CD8-positive, alpha-beta memory T cell (primary cell): ENCODE data around the gene ZFYVE1. TPM values are rescaled to one million over a fixed set of nuclear protein-coding genes. Genes with fewer than 3 reads are reported as not detected.

Experiments used
- CTCF ChIA-PET: fragments of 350-600 bp; sonication (Branson Sonifier 250); formaldehyde crosslinking; loops from one replicate; lab custom pipeline; 2021; ENCODE audit warnings: antibody characterized with exemption; lab: Charles Lee
- POLR2A ChIA-PET: fragments of 350-600 bp; sonication (Branson Sonifier 250); formaldehyde crosslinking; loops from one replicate; lab custom pipeline; 2021; ENCODE audit warnings: antibody characterized with exemption; lab: Charles Lee
- DNase-seq, 5 donors: peaks; one replicate each; pipeline versions ENCODE4 v3.0.0 to v3.0.0-alpha.2; 2020 to 2022; ENCODE audit warnings: mixed read lengths in 1 of 5
- H3K27ac ChIP-seq: one replicate; pipeline ENCODE4 v1.7.0; 2013; ENCODE audit warnings: low read depth, mild to moderate bottlenecking, low read length, moderate library complexity
- H3K27me3 ChIP-seq: 2 replicates; pipeline ENCODE4 v1.7.0; 2013; ENCODE audit warnings: low read length, mild to moderate bottlenecking; ENCODE audit not compliant: insufficient read depth, poor library complexity, severe bottlenecking
- H3K36me3 ChIP-seq: 2 replicates; pipeline ENCODE4 v1.7.0; 2013; ENCODE audit warnings: mild to moderate bottlenecking, low read length, moderate library complexity; ENCODE audit not compliant: insufficient read depth
- H3K4me1 ChIP-seq: 2 replicates; pipeline ENCODE4 v1.7.0; 2013; ENCODE audit warnings: mild to moderate bottlenecking, low read length, moderate library complexity; ENCODE audit not compliant: insufficient read depth
- H3K4me3 ChIP-seq: 2 replicates; pipeline ENCODE4 v1.7.0; 2013; ENCODE audit warnings: mild to moderate bottlenecking, low read length
- H3K9me3 ChIP-seq: 2 replicates; pipeline ENCODE4 v1.7.0; 2013; ENCODE audit warnings: mild to moderate bottlenecking, low read length
- H3K27ac Mint-ChIP-seq, 8 donors: one replicate each; pipeline ENCODE4 v1.8.0; 2020 to 2021; ENCODE audit warnings: mixed read lengths in 8 of 8, mild to moderate bottlenecking in 6 of 8, inconsistent platforms in 3 of 8, moderate library complexity in 3 of 8
- H3K27me3 Mint-ChIP-seq, 2 donors: one replicate each; pipeline ENCODE4 v1.8.0; 2020 to 2021; ENCODE audit warnings: mixed read lengths in 2 of 2, mild to moderate bottlenecking in 1 of 2, moderate library complexity in 1 of 2
- H3K36me3 Mint-ChIP-seq, 3 donors: one replicate each; pipeline ENCODE4 v1.8.0; 2020 to 2021; ENCODE audit warnings: mixed read lengths in 3 of 3, inconsistent platforms in 1 of 3, mild to moderate bottlenecking in 1 of 3
- H3K4me1 Mint-ChIP-seq, 3 donors: one replicate each; pipeline ENCODE4 v1.8.0; 2020 to 2021; ENCODE audit warnings: mixed read lengths in 3 of 3, inconsistent platforms in 1 of 3, mild to moderate bottlenecking in 1 of 3
- H3K4me3 Mint-ChIP-seq, 7 donors: one replicate each; pipeline ENCODE4 v1.8.0; 2020 to 2021; ENCODE audit warnings: mixed read lengths in 7 of 7, mild to moderate bottlenecking in 6 of 7, moderate library complexity in 4 of 7, inconsistent platforms in 2 of 7
- H3K9me3 Mint-ChIP-seq, 5 donors: one replicate each; pipeline ENCODE4 v1.8.0; 2020 to 2022; ENCODE audit warnings: mixed read lengths in 5 of 5, mild to moderate bottlenecking in 3 of 5, moderate library complexity in 2 of 5, inconsistent platforms in 1 of 5
- polyA plus RNA-seq: library from polyadenylated mRNA; unstranded; fragments of 300-500 nt; fragmentation: Illumina TruSeq; gene quantifications from one replicate; pipeline ENCODE4 v1.2.3, GENCODE V29; 2021
- total RNA-seq, 2 experiments: library from RNA; stranded (reverse); gene quantifications; one replicate each; pipeline ENCODE4 v1.2.3, GENCODE V29; 2021

The ZFYVE1 gene
- total and polyA plus RNA-seq, 3 experiments from 2014 or later = 7.8 to 11.8 (median 11.7) TPM

DNA sequence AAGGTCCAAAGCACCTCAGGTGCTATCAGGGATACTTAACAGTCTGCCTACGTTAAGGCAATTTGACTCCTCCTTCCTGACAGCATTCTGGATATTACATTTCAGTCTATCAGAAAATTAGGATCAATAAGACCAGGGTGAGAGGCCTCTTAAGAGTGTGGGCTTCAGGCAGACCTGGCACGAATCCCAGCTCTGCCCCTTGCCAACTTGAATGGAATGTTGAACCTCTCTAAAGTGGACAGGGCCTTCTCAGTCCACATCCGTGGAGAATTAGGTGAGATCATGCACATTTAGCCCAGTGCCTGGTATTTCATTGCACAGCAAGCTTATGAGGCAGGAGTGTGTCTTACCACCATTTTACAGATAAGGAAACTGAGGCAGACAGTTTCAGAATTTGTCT lies 74.7 kb downstream of the ZFYVE1 start:
- ChIA-PET POLR2A (no interaction called here), CTCF (no interaction called here)
- Mint-ChIP-seq H3K4me3 (no peak overlapping the region), H3K4me1 (peaks cover 0 to 11% (median 2%) of the 10 kb centered on the region in 3 donors), H3K36me3 (peaks cover 4 to 72% (median 9%) of the 10 kb centered on the region in 3 donors), H3K27ac (no peak overlapping the region), H3K9me3 (no peaks in the 10 kb centered on the region), H3K27me3 (no peaks in the 10 kb centered on the region)
- no peak for DNase-seq
- H3K36me3 ChIP-seq = peaks cover 6% of the 10 kb centered on the region
- H3K4me3 ChIP-seq = no peak overlapping the region
- no peaks in the 10 kb centered on the region for H3K4me1 ChIP-seq
- no peaks in the 10 kb centered on the region for H3K27me3 ChIP-seq
- H3K9me3 ChIP-seq = no peaks in the 10 kb centered on the region
- H3K27ac ChIP-seq = no peak overlapping the region

DNA sequence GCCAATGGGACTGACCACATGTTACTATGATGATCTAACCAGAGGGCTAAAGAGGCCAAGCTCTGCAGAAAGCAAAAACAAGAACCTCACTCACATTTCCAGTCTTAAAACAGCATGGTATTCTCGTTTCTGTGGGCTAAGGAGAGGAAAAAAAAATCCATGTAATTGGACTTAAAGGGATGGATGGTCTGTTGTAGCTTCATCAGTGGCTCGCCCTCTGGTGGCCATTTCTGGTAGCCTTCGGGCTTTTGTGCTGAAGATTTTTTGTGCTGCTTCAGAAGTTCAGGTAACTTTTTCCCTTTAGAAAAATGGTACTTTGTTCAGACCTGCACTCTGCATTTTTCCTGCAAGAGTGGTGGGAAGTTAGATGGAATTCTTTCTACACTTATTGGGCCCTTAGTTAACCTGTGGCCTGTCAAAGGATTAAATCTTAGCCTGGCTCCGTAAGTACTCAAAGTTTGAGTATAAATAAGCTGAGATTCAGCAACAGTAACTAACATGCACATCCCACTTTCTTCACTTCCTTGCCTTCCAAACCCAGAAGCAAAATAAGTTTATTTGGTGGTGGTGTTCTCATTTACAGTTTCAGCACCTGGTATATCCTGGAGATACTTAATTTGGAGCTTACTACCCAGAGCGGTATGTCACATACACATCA lies 78.3 kb downstream of the ZFYVE1 start:
- H3K27me3 Mint-ChIP-seq = no peaks in the 10 kb centered on the region

DNA sequence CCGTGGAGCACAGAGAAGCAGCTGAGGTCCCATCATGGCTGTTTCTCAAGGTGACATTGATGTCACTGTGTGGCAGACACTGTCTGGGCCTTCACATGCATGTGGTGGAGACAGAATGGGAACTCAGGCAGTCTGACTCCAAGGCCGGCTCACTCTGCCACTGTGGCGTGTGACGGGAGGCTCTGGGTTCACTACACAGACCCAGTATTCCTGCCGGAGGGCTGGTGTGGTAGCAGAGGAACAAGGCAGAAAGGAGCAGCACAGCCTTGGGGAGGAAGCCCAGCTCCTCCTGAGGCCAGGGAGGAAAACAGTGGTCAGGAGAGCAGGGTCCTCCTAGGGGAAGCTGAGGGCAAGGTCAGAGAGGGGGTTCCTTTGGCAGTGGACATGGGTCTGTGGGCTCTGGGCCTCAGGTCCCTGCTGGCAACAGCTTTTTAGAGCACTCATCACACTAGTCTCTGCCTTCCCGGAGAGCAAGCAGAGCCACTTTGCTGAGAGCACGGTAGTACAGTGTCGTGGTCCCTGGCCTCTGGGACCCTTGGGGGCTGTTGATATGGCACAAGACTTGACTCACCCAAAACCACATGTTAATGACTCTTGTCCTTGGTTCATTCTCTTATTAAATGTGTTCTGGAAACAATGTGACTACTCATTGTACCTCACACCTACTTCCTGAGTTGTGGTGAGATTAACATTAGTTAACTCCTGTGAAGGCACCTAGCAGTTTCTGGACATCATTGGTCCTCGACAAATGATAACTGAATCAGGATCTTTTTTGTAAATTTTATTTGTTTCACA lies 79.3 kb downstream of the ZFYVE1 start:
- H3K36me3 Mint-ChIP-seq = peaks cover 4 to 81% (median 9%) of the 10 kb centered on the region in 3 donors
- Histone ChIP-seq H3K4me1 (no peaks in the 10 kb centered on the region), H3K4me3 (no peak overlapping the region), H3K36me3 (peaks cover 5% of the 10 kb centered on the region), H3K9me3 (no peaks in the 10 kb centered on the region), H3K27me3 (no peaks in the 10 kb centered on the region), H3K27ac (no peak overlapping the region)
- H3K4me1 Mint-ChIP-seq = peaks cover 0 to 11% (median 2%) of the 10 kb centered on the region in 3 donors
- POLR2A ChIA-PET = no interaction called here
- DNase-seq = no peak
- H3K27ac Mint-ChIP-seq = peak overlapping the region in 2 of 8 donors; percentile 44 to 61
- no peaks in the 10 kb centered on the region for H3K27me3 Mint-ChIP-seq
- CTCF ChIA-PET = interaction anchor here (1.0 to 2.4 kb wide), 12 partner anchors 12 to 435 kb away, joined by 3 to 15 read pairs (median 5); partner anchors contain the start of gene DCAF4
- H3K4me3 Mint-ChIP-seq = no peak overlapping the region
- H3K9me3 Mint-ChIP-seq = no peaks in the 10 kb centered on the region

More for the DNA sequence above, 78.3 kb downstream of the ZFYVE1 start:
- H3K9me3 ChIP-seq = no peaks in the 10 kb centered on the region
- no peaks in the 10 kb centered on the region for H3K27me3 ChIP-seq
- no peaks in the 10 kb centered on the region for H3K36me3 ChIP-seq
- H3K4me1 Mint-ChIP-seq = peaks cover 0 to 11% (median 2%) of the 10 kb centered on the region in 3 donors
- no peak overlapping the region for H3K4me3 ChIP-seq
- H3K4me1 ChIP-seq = no peaks in the 10 kb centered on the region
- CTCF ChIA-PET = interaction anchor here (1.0 to 2.4 kb wide), 16 partner anchors 10 to 436 kb away, joined by 3 to 16 read pairs (median 5); partner anchors contain the start of gene DCAF4
- peak; percentile 21 to 73 (median 44) for DNase-seq
- H3K27ac Mint-ChIP-seq = peak overlapping the region in 1 of 8 donors; percentile 80
- POLR2A ChIA-PET = interaction anchor here (0.6 to 0.7 kb wide), 2 partner anchors 10 to 18 kb away, joined by 3 read pairs; no protein-coding TSS in a partner anchor
- H3K36me3 Mint-ChIP-seq = peaks cover 4 to 71% (median 5%) of the 10 kb centered on the region in 3 donors
- no peak overlapping the region for H3K4me3 Mint-ChIP-seq
- H3K27ac ChIP-seq = no peak overlapping the region
- no peaks in the 10 kb centered on the region for H3K9me3 Mint-ChIP-seq

DNA sequence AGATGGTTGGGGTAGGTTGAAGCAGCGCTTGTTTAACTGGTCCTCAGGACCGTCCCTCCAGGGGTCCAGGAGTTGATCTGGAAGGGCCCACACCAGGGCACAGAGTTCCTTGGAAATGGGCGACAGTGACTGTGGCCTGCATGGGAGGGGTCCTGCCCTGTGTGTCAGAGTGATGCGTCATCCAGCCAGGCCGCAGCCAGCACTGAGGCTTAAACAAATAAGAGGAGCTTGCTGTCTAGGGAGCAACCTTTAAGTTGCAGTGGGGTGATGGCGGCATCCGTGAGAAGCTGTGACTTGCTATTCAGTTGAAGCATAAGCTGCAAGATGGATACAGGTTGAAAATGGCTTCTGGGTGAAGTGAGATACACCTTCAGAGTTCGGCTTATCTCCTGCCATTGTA lies 80.4 kb downstream of the ZFYVE1 start:
- H3K36me3 Mint-ChIP-seq = peaks cover 8 to 82% (median 13%) of the 10 kb centered on the region in 3 donors
- Histone ChIP-seq H3K4me1 (no peaks in the 10 kb centered on the region), H3K36me3 (peaks cover 12% of the 10 kb centered on the region), H3K4me3 (no peak overlapping the region), H3K9me3 (no peaks in the 10 kb centered on the region), H3K27ac (no peak overlapping the region), H3K27me3 (no peaks in the 10 kb centered on the region)
- no peaks in the 10 kb centered on the region for H3K9me3 Mint-ChIP-seq
- ChIA-PET CTCF (no interaction called here), POLR2A (no interaction called here)
- DNase-seq = no peak
- no peaks in the 10 kb centered on the region for H3K27me3 Mint-ChIP-seq
- no peak overlapping the region for H3K4me3 Mint-ChIP-seq
- H3K27ac Mint-ChIP-seq = no peak overlapping the region
- H3K4me1 Mint-ChIP-seq = peaks cover 0 to 11% (median 2%) of the 10 kb centered on the region in 3 donors

DNA sequence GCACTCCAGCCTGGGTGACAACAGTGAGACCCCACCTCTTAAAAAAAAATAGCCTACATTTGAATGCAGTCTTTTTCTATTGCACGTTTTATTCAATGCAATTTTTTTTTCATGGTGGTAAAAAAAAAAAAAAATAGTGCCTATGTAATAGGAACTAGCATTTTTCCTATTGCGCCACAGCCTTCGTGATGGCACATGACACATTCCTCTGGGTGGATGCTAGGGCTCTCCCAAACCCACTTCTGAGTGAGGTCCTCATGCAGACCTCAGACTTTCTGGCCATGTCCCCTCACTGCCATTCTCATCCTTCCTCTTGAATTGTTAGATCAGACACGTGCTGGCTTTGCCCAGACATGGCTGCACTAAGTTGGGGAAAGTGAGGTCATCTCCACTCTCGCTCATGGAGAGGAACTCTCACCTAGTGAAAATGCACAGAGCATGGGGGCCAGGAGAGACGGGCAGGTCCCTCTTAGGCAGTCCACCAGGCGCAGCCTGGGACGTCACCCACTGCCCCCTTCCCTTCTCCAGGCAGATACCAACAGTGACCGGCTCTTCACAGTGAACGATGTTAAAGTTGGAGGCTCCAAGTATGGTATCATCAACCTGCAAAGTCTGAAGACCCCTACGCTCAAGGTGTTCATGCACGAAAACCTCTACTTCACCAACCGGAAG lies 81.4 kb downstream of the ZFYVE1 start:
- no peaks in the 10 kb centered on the region for H3K27me3 ChIP-seq
- Mint-ChIP-seq H3K4me3 (no peak overlapping the region), H3K9me3 (no peaks in the 10 kb centered on the region), H3K27ac (no peak overlapping the region), H3K27me3 (no peaks in the 10 kb centered on the region), H3K4me1 (peaks cover 0 to 11% (median 2%) of the 10 kb centered on the region in 3 donors), H3K36me3 (peaks cover 7 to 80% (median 14%) of the 10 kb centered on the region in 3 donors)
- CTCF ChIA-PET = no interaction called here
- no peak overlapping the region for H3K4me3 ChIP-seq
- H3K27ac ChIP-seq = no peak overlapping the region
- H3K36me3 ChIP-seq = peaks cover 15% of the 10 kb centered on the region
- no peaks in the 10 kb centered on the region for H3K9me3 ChIP-seq
- POLR2A ChIA-PET = no interaction called here
- DNase-seq = no peak
- no peaks in the 10 kb centered on the region for H3K4me1 ChIP-seq

DNA sequence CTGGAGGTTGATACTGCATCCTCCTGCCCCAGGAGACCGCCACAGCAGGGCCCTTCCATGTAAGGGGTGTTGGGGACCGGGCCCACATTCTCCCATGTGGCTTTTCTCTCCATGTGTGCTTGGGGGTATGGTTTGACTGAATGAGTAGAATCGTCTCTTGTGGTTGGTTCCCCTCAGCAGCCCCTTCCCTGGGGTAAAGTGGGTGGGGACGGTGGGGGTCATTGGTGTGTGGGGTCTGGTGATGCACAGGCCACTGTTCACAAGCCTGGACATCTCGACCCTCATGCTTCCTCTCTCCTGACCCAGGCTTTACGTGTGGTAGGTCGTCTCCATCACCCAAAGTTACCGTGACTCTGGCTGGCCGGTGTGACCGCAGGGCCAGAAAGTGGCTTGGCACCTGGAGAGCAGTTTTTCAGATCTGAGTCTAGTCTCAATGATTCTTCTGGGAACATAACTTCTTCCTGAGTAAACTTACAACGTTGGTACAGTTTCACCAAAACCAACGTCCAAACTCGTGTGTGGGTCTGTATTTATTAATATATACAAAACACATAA lies 83.0 kb downstream of the ZFYVE1 start:
- H3K27ac Mint-ChIP-seq = no peak overlapping the region
- ChIA-PET POLR2A (no interaction called here), CTCF (no interaction called here)

DNA sequence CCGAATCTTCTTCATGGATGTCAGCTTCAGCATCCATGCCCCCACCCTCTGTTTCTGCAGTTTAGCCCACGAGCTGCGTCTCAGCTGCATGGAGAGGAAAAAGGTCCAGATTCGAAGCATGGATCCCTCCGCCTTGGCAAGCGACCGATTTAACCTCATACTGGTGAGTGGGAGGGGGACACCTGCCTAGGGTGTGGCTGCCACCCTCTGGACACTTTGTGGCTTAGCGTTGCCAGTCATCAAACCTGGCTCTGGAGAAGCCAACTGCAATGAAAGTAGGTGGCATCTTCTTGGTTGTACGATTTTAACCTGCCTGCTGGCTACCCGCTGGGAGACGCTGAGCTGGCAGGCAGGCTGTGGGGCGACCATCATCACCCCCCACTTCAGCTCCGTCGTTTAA lies 84.0 kb downstream of the ZFYVE1 start:
- POLR2A ChIA-PET = no interaction called here
- H3K27me3 Mint-ChIP-seq = no peaks in the 10 kb centered on the region
- Histone ChIP-seq H3K4me3 (no peak overlapping the region), H3K9me3 (no peaks in the 10 kb centered on the region), H3K27me3 (no peaks in the 10 kb centered on the region), H3K27ac (no peak overlapping the region), H3K36me3 (peaks cover 15% of the 10 kb centered on the region), H3K4me1 (no peaks in the 10 kb centered on the region)
- H3K27ac Mint-ChIP-seq = no peak overlapping the region
- peaks cover 3 to 12% (median 3%) of the 10 kb centered on the region in 3 donors for H3K4me1 Mint-ChIP-seq
- H3K9me3 Mint-ChIP-seq = no peaks in the 10 kb centered on the region
- CTCF ChIA-PET = no interaction called here
- H3K4me3 Mint-ChIP-seq = no peak overlapping the region
- no peak for DNase-seq
- H3K36me3 Mint-ChIP-seq = peaks cover 4 to 86% (median 16%) of the 10 kb centered on the region in 3 donors

More for the DNA sequence above, 83.0 kb downstream of the ZFYVE1 start:
- Histone ChIP-seq H3K27ac (no peak overlapping the region), H3K36me3 (peaks cover 15% of the 10 kb centered on the region), H3K9me3 (no peaks in the 10 kb centered on the region), H3K4me1 (no peaks in the 10 kb centered on the region), H3K4me3 (no peak overlapping the region), H3K27me3 (no peaks in the 10 kb centered on the region)
- no peak for DNase-seq
- peaks cover 0 to 11% (median 2%) of the 10 kb centered on the region in 3 donors for H3K4me1 Mint-ChIP-seq
- no peak overlapping the region for H3K4me3 Mint-ChIP-seq
- no peaks in the 10 kb centered on the region for H3K9me3 Mint-ChIP-seq
- H3K36me3 Mint-ChIP-seq = peaks cover 4 to 87% (median 16%) of the 10 kb centered on the region in 3 donors
- no peaks in the 10 kb centered on the region for H3K27me3 Mint-ChIP-seq
